HG03342 (cell line): ENCODE data around the gene MVB12A.
A peak's percentile ranks its signal among the peaks of the same experiment; 100 is the strongest.

Experiments used
- ATAC-seq: cut with Tn5 transposase; IDR thresholded peaks from one replicate; pipeline ENCODE4 v1.9.1; 2021; ENCODE audit warnings: mild to moderate bottlenecking, moderate library complexity; ENCODE audit not compliant: unreplicated experiment

The MVB12A gene

GRCh38 chr19:17470068-17470841 lies 50.4 kb downstream of the MVB12A start, which contains the start of gene SLC27A1:
Gene SLC27A1 (plus strand): TSS chr19:17470524. CDS start chr19:17470541, 17 bp downstream.
- ATAC-seq = peak; percentile 68

DNA sequence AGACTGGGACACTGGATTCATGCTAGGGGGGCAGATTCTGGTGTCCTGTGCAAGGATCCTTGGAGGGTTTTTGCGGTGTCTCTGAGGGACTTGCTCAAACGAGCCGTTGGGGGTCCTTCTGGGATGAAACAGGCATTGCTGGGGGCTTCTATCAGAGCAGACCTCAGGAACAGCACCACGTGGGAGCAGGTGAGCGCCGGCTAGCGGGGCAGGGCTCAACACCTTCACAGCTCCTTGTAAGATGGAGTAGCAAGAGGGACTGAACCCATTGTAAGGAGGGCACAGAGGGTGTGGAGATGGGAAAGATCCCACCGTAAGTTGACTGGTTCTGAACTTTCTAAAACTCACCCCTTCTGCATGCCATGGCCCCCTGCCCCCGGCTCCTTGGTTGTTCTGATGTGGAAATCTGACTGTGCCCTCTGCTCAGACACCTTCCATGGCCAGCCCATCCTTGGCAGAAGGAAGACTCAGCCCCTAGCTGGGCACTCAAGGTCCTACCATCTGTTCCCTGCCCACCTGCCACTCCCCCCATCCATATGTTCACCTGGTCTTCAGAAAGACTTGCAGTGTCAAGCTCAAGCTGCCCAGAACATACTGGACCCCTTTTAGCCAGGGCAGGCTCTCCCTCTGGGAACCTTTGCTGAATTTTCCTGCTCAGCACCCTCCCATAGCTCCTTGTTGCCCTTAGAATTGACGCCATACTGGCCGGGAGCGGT lies 51.7 kb downstream of the MVB12A start:
- ATAC-seq = no peak

- ATAC-seq = no peak
Measured at GRCh38 chr19:17473041-17473440, 53.2 kb downstream of the MVB12A start.
